Sigmoid colon (tissue), 7 donors: ENCODE results near the gene KLHL11. TPM values are rescaled to one million over a fixed set of nuclear protein-coding genes. Genes with fewer than 3 reads are reported as not detected.
"Not testable (repeated sequence)": the region's sequence is repeated elsewhere in the genome, so short reads cannot be mapped to it uniquely, and the experiment has no call there.

Experiments used
- DNase-seq: peaks from one replicate; pipeline ENCODE4 v3.0.0-alpha.2; 2019
- H3K27ac ChIP-seq, 4 donors: fragments of 200-600 bp; sonication (generic); one replicate each; pipeline ENCODE4 v1.5.1; 2016 to 2019; ENCODE audit warnings: mild to moderate bottlenecking in 1 of 4
- H3K27me3 ChIP-seq, 3 donors: fragments of 200-600 bp; sonication (generic); one replicate each; pipeline ENCODE4 v1.5.1; 2019; ENCODE audit warnings: mild to moderate bottlenecking in 1 of 3
- H3K36me3 ChIP-seq, 4 donors: fragments of 200-600 bp; sonication (generic); one replicate each; pipeline ENCODE4 v1.5.1; 2016 to 2019
- H3K4me1 ChIP-seq, 4 donors: fragments of 200-600 bp; sonication (generic); one replicate each; pipeline ENCODE4 v1.5.1; 2017 to 2019
- H3K4me3 ChIP-seq, 4 donors: fragments of 200-600 bp; sonication (generic); one replicate each; pipeline ENCODE4 v1.5.1; 2017 to 2019; ENCODE audit warnings: mild to moderate bottlenecking in 2 of 4, moderate library complexity in 1 of 4
- H3K9me3 ChIP-seq, 4 donors: fragments of 200-600 bp in 3 of 4; sonication (generic) in 3 of 4; one replicate each; pipeline versions ENCODE4 v1.5.1 to v1.6.1; 2013 to 2019
- CTCF ChIP-seq, 4 experiments: fragments of 450-650 bp in 3 of 4; fragments of 200-600 bp in 1 of 4; IDR thresholded peaks; one replicate each; pipeline ENCODE4 v1.5.1; 2016 to 2019; ENCODE audit warnings: antibody characterized with exemption in 4 of 4, mild to moderate bottlenecking in 3 of 4, moderate library complexity in 2 of 4
- EP300 ChIP-seq, 4 donors: sonication (generic); formaldehyde crosslinking; IDR thresholded peaks; one replicate each; pipeline ENCODE4 v1.6.1; 2017; ENCODE audit warnings: antibody characterized with exemption in 4 of 4
- POLR2A ChIP-seq, 2 donors: fragments of 450-650 bp; IDR thresholded peaks; one replicate each; pipeline ENCODE4 v1.6.1; 2016; ENCODE audit warnings: antibody characterized with exemption in 2 of 2, mild to moderate bottlenecking in 2 of 2, moderate library complexity in 2 of 2
- POLR2AphosphoS5 ChIP-seq, 4 donors: sonication (generic); formaldehyde crosslinking; IDR thresholded peaks; one replicate each; pipeline ENCODE4 v1.6.1; 2017; ENCODE audit warnings: antibody characterized with exemption in 4 of 4
- WGBS, 2 donors: extraction: QIAGEN DNeasy Blood & Tissue Kit; methylation state at CpG; one replicate each; pipeline ENCODE4 v1.1.7; 2013; 5-methylcytosine and 5-hydroxymethylcytosine counted together
- intact Hi-C: fragments of 100-400 bp; cut with DNase I; formaldehyde crosslinking; loops from one replicate; pipeline ENCODE4 v1.15.1; 2023
- polyA plus RNA-seq, 3 donors: library from polyadenylated mRNA; stranded (reverse); fragments of 200-250 nt; gene quantifications; one replicate each; pipeline ENCODE4 v1.2.3, GENCODE V29; 2013
- total RNA-seq, 4 donors: library from RNA; depleted of rRNA; stranded (reverse); fragments of >200 nt; gene quantifications; one replicate each; pipeline ENCODE4 v1.1.0, GENCODE V29; 2016
- donor health status: healthy with polysubstance abuse.
- donor health status: Bipolar disorder and iron deficiency.
- donor health status: healthy.

The KLHL11 gene
- total and polyA plus RNA-seq, 7 donors: 0.46 to 21.6 (median 17.1) TPM; not detected in 1

- WGBS, 2 donors: 58 to 66% methylated on average over 18 of the region's 18 CpGs
- H3K4me1 ChIP-seq: peaks cover 0 to 30% (median 26%) of the 10 kb centered on the region in 4 donors
Measured at GRCh38 chr17:41863074-41863848, 2.0 kb downstream of the KLHL11 start.

GRCh38 chr17:41860254-41860931 is 4.8 kb downstream of the KLHL11 start:
- TF ChIP-seq POLR2AphosphoS5 (IDR thresholded peaks at IDR 0.05): no peak
- no peak for TF ChIP-seq EP300 (IDR thresholded peaks at IDR 0.05)
- no peak for TF ChIP-seq CTCF (IDR thresholded peaks at IDR 0.05)
- no peak for TF ChIP-seq POLR2A (IDR thresholded peaks at IDR 0.05)
- intact Hi-C loops: no loop called here

More at GRCh38 chr17:41863074-41863848, 2.0 kb downstream of the KLHL11 start:
- peaks cover 0 to 15% (median 0%) of the 10 kb centered on the region in 4 donors for H3K36me3 ChIP-seq
- TF ChIP-seq EP300 (IDR thresholded peaks at IDR 0.05): no peak
- TF ChIP-seq POLR2AphosphoS5 (IDR thresholded peaks at IDR 0.05): no peak
- no peak for TF ChIP-seq POLR2A (IDR thresholded peaks at IDR 0.05)
- no peak for TF ChIP-seq CTCF (IDR thresholded peaks at IDR 0.05)
- DNase-seq: no peak
- peak overlapping the region in 3 of 4 donors; percentile 82 to 98 (median 88) for H3K4me3 ChIP-seq
- H3K9me3 ChIP-seq: no peaks in the 10 kb centered on the region
- no peaks in the 10 kb centered on the region for H3K27me3 ChIP-seq
- intact Hi-C loops: no loop called here
- H3K27ac ChIP-seq: no peak overlapping the region

GRCh38 chr17:41851382-41851781 is 13.8 kb downstream of the KLHL11 start:
- 94 to 96% methylated on average over 14 of the region's 14 CpGs for WGBS, 2 donors
- Histone ChIP-seq H3K36me3 (peaks cover 0 to 27% (median 11%) of the 10 kb centered on the region in 4 donors), H3K4me1 (peaks cover 0 to 25% (median 11%) of the 10 kb centered on the region in 4 donors)
- H3K27ac ChIP-seq, intact Hi-C loops, H3K4me3 ChIP-seq, H3K27me3 ChIP-seq, DNase-seq, H3K9me3 ChIP-seq: not testable (repeated sequence)

More at GRCh38 chr17:41860254-41860931, 4.8 kb downstream of the KLHL11 start:
- DNase-seq: no peak
- Histone ChIP-seq H3K27me3 (no peaks in the 10 kb centered on the region), H3K4me3 (no peak overlapping the region), H3K4me1 (peaks cover 0 to 30% (median 26%) of the 10 kb centered on the region in 4 donors), H3K36me3 (no peaks in the 10 kb centered on the region), H3K27ac (no peak overlapping the region), H3K9me3 (no peaks in the 10 kb centered on the region)
- 81 to 85% methylated on average over 3 of the region's 3 CpGs for WGBS, 2 donors

GRCh38 chr17:41849251-41849990 is 15.8 kb downstream of the KLHL11 start:
- Histone ChIP-seq H3K27ac (peak overlapping the region in 1 of 4 donors; percentile 22), H3K27me3 (no peaks in the 10 kb centered on the region), H3K4me1 (peaks cover 0 to 25% (median 11%) of the 10 kb centered on the region in 4 donors), H3K9me3 (no peaks in the 10 kb centered on the region), H3K36me3 (peaks cover 0 to 20% (median 9%) of the 10 kb centered on the region in 4 donors), H3K4me3 (no peak overlapping the region)
- 84 to 86% methylated on average over 4 of the region's 4 CpGs for WGBS, 2 donors
- intact Hi-C loops: no loop called here
- no peak for DNase-seq
- no peak for TF ChIP-seq CTCF (IDR thresholded peaks at IDR 0.05)
- no peak for TF ChIP-seq POLR2AphosphoS5 (IDR thresholded peaks at IDR 0.05)

- intact Hi-C loops: no loop called here
- Histone ChIP-seq H3K27me3 (no peaks in the 10 kb centered on the region), H3K27ac (peak overlapping the region in 2 of 4 donors; percentile 19 to 22), H3K9me3 (no peaks in the 10 kb centered on the region), H3K4me3 (no peak overlapping the region), H3K36me3 (peaks cover 0 to 14% (median 4%) of the 10 kb centered on the region in 4 donors), H3K4me1 (peaks cover 0 to 25% (median 11%) of the 10 kb centered on the region in 4 donors)
- DNase-seq: no peak
- 62 to 73% methylated on average over 4 of the region's 4 CpGs for WGBS, 2 donors
- no peak for TF ChIP-seq POLR2AphosphoS5 (IDR thresholded peaks at IDR 0.05)
- no peak for TF ChIP-seq EP300 (IDR thresholded peaks at IDR 0.05)
- no peak for TF ChIP-seq CTCF (IDR thresholded peaks at IDR 0.05)
- TF ChIP-seq POLR2A (IDR thresholded peaks at IDR 0.05): no peak
Measured at GRCh38 chr17:41848788-41849187, 16.4 kb downstream of the KLHL11 start.
